GM18909 (cell line): Measurements from ENCODE around the gene DAB2IP.

Experiments used
- ATAC-seq: cut with Tn5 transposase; IDR thresholded peaks from one replicate; pipeline ENCODE4 v1.9.1; 2021; ENCODE audit warnings: mild to moderate bottlenecking; ENCODE audit not compliant: unreplicated experiment, poor library complexity

Gene DAB2IP

GRCh38 chr9:121681404-121681803 is 30.0 kb downstream of the DAB2IP start:
- no peak for ATAC-seq

GRCh38 chr9:121682201-121682600 is 30.8 kb downstream of the DAB2IP start:
- no peak for ATAC-seq

GRCh38 chr9:121682926-121683515 is 31.6 kb downstream of the DAB2IP start:
- ATAC-seq = no peak

GRCh38 chr9:121683652-121684051 is 32.2 kb downstream of the DAB2IP start:
- ATAC-seq = no peak

GRCh38 chr9:121684381-121685145 is 33.1 kb downstream of the DAB2IP start:
- no peak for ATAC-seq

GRCh38 chr9:121685146-121685794 is 33.8 kb downstream of the DAB2IP start:
- no peak for ATAC-seq

- no peak for ATAC-seq
These were observed 34.5 kb downstream of the DAB2IP start for GRCh38 chr9:121685795-121686377.

- peak; percentile 59 for ATAC-seq
These were observed 35.6 kb downstream of the DAB2IP start for GRCh38 chr9:121686930-121687541.

- no peak for ATAC-seq
These were observed 36.8 kb downstream of the DAB2IP start for GRCh38 chr9:121688146-121688680.

GRCh38 chr9:121688681-121689080 is 37.2 kb downstream of the DAB2IP start:
- no peak for ATAC-seq

GRCh38 chr9:121689461-121690157 is 38.2 kb downstream of the DAB2IP start:
- no peak for ATAC-seq

GRCh38 chr9:121690316-121690715 is 38.9 kb downstream of the DAB2IP start:
- no peak for ATAC-seq

- no peak for ATAC-seq
These were observed 39.3 kb downstream of the DAB2IP start for GRCh38 chr9:121690766-121691165.

- no peak for ATAC-seq
These were observed 40.5 kb downstream of the DAB2IP start for GRCh38 chr9:121691890-121692289.

GRCh38 chr9:121692606-121693387 is 41.4 kb downstream of the DAB2IP start:
- no peak for ATAC-seq

GRCh38 chr9:121693388-121693670 is 41.9 kb downstream of the DAB2IP start:
- no peak for ATAC-seq

GRCh38 chr9:121694001-121694400 is 42.6 kb downstream of the DAB2IP start:
- ATAC-seq = no peak

GRCh38 chr9:121694600-121694999 is 43.2 kb downstream of the DAB2IP start:
- no peak for ATAC-seq

GRCh38 chr9:121696930-121697329 is 45.5 kb downstream of the DAB2IP start:
- ATAC-seq = no peak
